SK-N-SH (cell line): ENCODE measurements around the gene ADK. TPM values are rescaled to one million over a fixed set of nuclear protein-coding genes. Genes with fewer than 3 reads are reported as not detected.

Experiments
- CTCF ChIA-PET: fragments of 300-600, 350-600 bp; formaldehyde crosslinking; extraction: SDS; loops from one replicate; lab custom pipeline; 2021; lab: Yijun Ruan, JAX
- POLR2A ChIA-PET: fragments of 350-600 bp; sonication (Branson Sonifier 250); formaldehyde crosslinking; extraction: SDS; loops from one replicate; lab custom pipeline; 2020; ENCODE audit warnings: antibody characterized with exemption, inconsistent platforms; lab: Yijun Ruan, JAX
- DNase-seq: peaks from one replicate; pipeline ENCODE4 v3.0.0; 2012
- H2AFZ ChIP-seq: fragments of 200-600 bp; sonication (generic); 2 replicates; pipeline ENCODE4 v1.8.1; 2016; ENCODE audit warnings: antibody characterized with exemption, mild to moderate bottlenecking, low read depth
- H3F3A ChIP-seq: fragments of 200-600 bp; sonication (generic); replicated peaks from 2 replicates; pipeline ENCODE3; 2016; ENCODE audit warnings: antibody characterized with exemption, mild to moderate bottlenecking; ENCODE audit not compliant: insufficient read depth
- H3K27ac ChIP-seq, 2 experiments: fragments of 200-500 bp in 1 of 2; fragments of 200-600 bp in 1 of 2; sonication (Bioruptor generic) in 1 of 2; sonication (generic), shearing (Covaris generic) in 1 of 2; 2 replicates each; pipeline versions ENCODE4 v1.5.1 to v1.6.1; 2014 to 2016; ENCODE audit warnings: low read depth in 2 of 2, inconsistent platforms in 1 of 2, low read length in 1 of 2, mild to moderate bottlenecking in 1 of 2, mixed read lengths in 1 of 2
- H3K27me3 ChIP-seq: fragments of 200-600 bp; sonication (generic), shearing (Covaris generic); 2 replicates; pipeline ENCODE4 v1.6.1; 2016; ENCODE audit warnings: mixed run types; ENCODE audit not compliant: insufficient read depth
- H3K36me3 ChIP-seq, 2 experiments: fragments of 200-500 bp in 1 of 2; fragments of 200-600 bp in 1 of 2; sonication (Bioruptor generic) in 1 of 2; sonication (generic) in 1 of 2; replicated peaks in 1 of 2; 2 replicates each; pipeline versions ENCODE3 to v1.5.1; 2014 to 2016; ENCODE audit warnings: low read length in 1 of 2, mild to moderate bottlenecking in 1 of 2; ENCODE audit not compliant: insufficient read depth in 2 of 2, control insufficient read depth in 1 of 2
- H3K4me1 ChIP-seq, 2 experiments: fragments of 200-500 bp in 1 of 2; fragments of 200-600 bp in 1 of 2; sonication (Bioruptor generic) in 1 of 2; sonication (generic), shearing (Covaris generic) in 1 of 2; 2 replicates each; pipeline versions ENCODE4 v1.5.1 to v1.6.1; 2014 to 2016; ENCODE audit warnings: low read depth in 1 of 2, low read length in 1 of 2, mixed run types in 1 of 2; ENCODE audit not compliant: insufficient read depth in 2 of 2, control insufficient read depth in 1 of 2
- H3K4me2 ChIP-seq: fragments of 200-600 bp; sonication (generic), shearing (Covaris generic); 2 replicates; pipeline ENCODE4 v1.6.1; 2017; ENCODE audit warnings: mixed run types
- H3K4me3 ChIP-seq, 2 experiments: fragments of 200-500 bp in 1 of 2; fragments of 200-600 bp in 1 of 2; sonication (Bioruptor generic) in 1 of 2; sonication (generic), shearing (Covaris generic) in 1 of 2; 2 replicates each; pipeline versions ENCODE4 v1.5.1 to v1.8.1; 2014 to 2016; ENCODE audit warnings: low read depth in 2 of 2, inconsistent platforms in 1 of 2, low read length in 1 of 2, mild to moderate bottlenecking in 1 of 2, mixed read lengths in 1 of 2, moderate library complexity in 1 of 2
- H3K79me2 ChIP-seq: fragments of 200-600 bp; sonication (generic); 2 replicates; pipeline ENCODE4 v1.8.1; 2017; ENCODE audit warnings: mild to moderate bottlenecking; ENCODE audit not compliant: insufficient read depth
- H3K9ac ChIP-seq: fragments of 200-600 bp; sonication (generic); 2 replicates; pipeline ENCODE4 v1.6.1; 2017; ENCODE audit warnings: mixed run types
- H3K9me2 ChIP-seq: fragments of 200-600 bp; sonication (generic); 2 replicates; pipeline ENCODE4 v1.6.1; 2017; ENCODE audit warnings: mixed run types
- H3K9me3 ChIP-seq: fragments of 200-600 bp; sonication (generic); 2 replicates; pipeline ENCODE4 v1.6.1; 2017; ENCODE audit warnings: mixed run types, mild to moderate bottlenecking, moderate library complexity
- H4K20me1 ChIP-seq: fragments of 200-600 bp; sonication (generic); 2 replicates; pipeline ENCODE4 v1.6.1; 2017; ENCODE audit warnings: mild to moderate bottlenecking, mixed run types; ENCODE audit not compliant: insufficient read depth
- CHD2 ChIP-seq: fragments of 150-350 bp; IDR thresholded peaks from 2 replicates; pipeline ENCODE4 v1.6.1; 2018; ENCODE audit warnings: low read length; ENCODE audit not compliant: partially characterized antibody
- CTCF ChIP-seq: fragments of 200-600 bp; sonication (generic); IDR thresholded peaks from 2 replicates; pipeline ENCODE4 v1.6.1; 2017; ENCODE audit warnings: antibody characterized with exemption, mild to moderate bottlenecking, moderate library complexity
- FOSL2 ChIP-seq: IDR thresholded peaks from 2 replicates; pipeline ENCODE4 v1.4.0; 2012; ENCODE audit warnings: low read depth, mild to moderate bottlenecking, moderate library complexity, borderline replicate concordance
- IRF3 ChIP-seq: fragments of 150-350 bp; IDR thresholded peaks from 2 replicates; pipeline ENCODE4 v1.6.1; 2016; ENCODE audit warnings: mild to moderate bottlenecking, low read depth, low read length
- JUND ChIP-seq: IDR thresholded peaks from 2 replicates; pipeline ENCODE4 v1.4.0; 2012
- POLR2AphosphoS5 ChIP-seq: IDR thresholded peaks from 2 replicates; pipeline ENCODE4 v1.6.1; 2012; ENCODE audit warnings: low read depth, low read length
- RFX5 ChIP-seq: IDR thresholded peaks from 2 replicates; pipeline ENCODE4 v1.6.1; 2012; ENCODE audit warnings: mild to moderate bottlenecking, improper control_type of control experiment, low read length
- SIN3A ChIP-seq: IDR thresholded peaks from 2 replicates; pipeline ENCODE4 v1.6.1; 2012; ENCODE audit warnings: low read depth, mild to moderate bottlenecking, low read length, moderate library complexity, borderline replicate concordance
- TCF12 ChIP-seq: IDR thresholded peaks from 2 replicates; pipeline ENCODE4 v1.4.0; 2012
- ZBTB33 ChIP-seq: IDR thresholded peaks from 2 replicates; pipeline ENCODE4 v1.4.0; 2012; ENCODE audit warnings: low read depth, borderline replicate concordance
- WGBS: methylation state at CpG from one replicate; pipeline ENCODE4 v1.1.6; 2017; ENCODE audit warnings: low lambda C conversion rate; 5-methylcytosine and 5-hydroxymethylcytosine counted together
- polyA plus RNA-seq, 3 experiments: library from polyadenylated mRNA; depleted of rRNA; stranded (reverse); fragments of >200 nt; gene quantifications; 2 replicates each; pipeline ENCODE4 v1.2.3, GENCODE V29; 2012

ADK gene
- polyA plus RNA-seq, 1 of the 3 experiments (the other 2 are of a cell fraction), result 25.1 TPM

GRCh38 chr10:74194999-74195398 is 44.0 kb downstream of the ADK start (continued):
- TF ChIP-seq RFX5 (no peak), IRF3 (no peak), POLR2AphosphoS5 (no peak)

- peaks cover 86% of the 10 kb centered on the region for H3K79me2 ChIP-seq
- no peak overlapping the region for H3K4me3 ChIP-seq
- H3K4me1 ChIP-seq, result peaks cover 0 to 4% of the 10 kb centered on the region in 2 experiments; a peak in 1 of 4 replicates
- H3K27me3 ChIP-seq, result no peaks in the 10 kb centered on the region
- no peaks in the 10 kb centered on the region for H4K20me1 ChIP-seq
- DNase-seq, result no peak
- H3K9me2 ChIP-seq, result 0 out of 2 replicates have a peak, but pooled peaks cover 4% of the 10 kb centered on the region
- H3K9ac ChIP-seq, result no peak overlapping the region
- no peak overlapping the region for H3K27ac ChIP-seq
- ChIA-PET CTCF (interaction anchor here (1.6 kb wide), 1 partner anchor 14 kb away, joined by 5 read pairs; no protein-coding TSS in a partner anchor), POLR2A (no interaction called here)
- TF ChIP-seq TCF12 (no peak), RFX5 (no peak), FOSL2 (no peak), CTCF (no peak), CHD2 (no peak), ZBTB33 (no peak), IRF3 (no peak), SIN3A (no peak), JUND (no peak)
- H3K9me3 ChIP-seq, result no peaks in the 10 kb centered on the region
- WGBS, result 95% methylated on average over 4 of the region's 4 CpGs
- no peak overlapping the region for H3K4me2 ChIP-seq
- H2AFZ ChIP-seq, result no peak overlapping the region
- peaks cover 11% of the 10 kb centered on the region for H3F3A ChIP-seq
- H3K36me3 ChIP-seq, result peaks cover 5 to 29% of the 10 kb centered on the region in 2 experiments
Observed at GRCh38 chr10:74199315-74199714, 48.3 kb downstream of the ADK start.
